GM12878 (cell line): ENCODE measurements around the gene NAA10. TPM values are rescaled to one million over a fixed set of nuclear protein-coding genes. Genes with fewer than 3 reads are reported as not detected.

Source experiments
- ATAC-seq: fragments of 200-7000 bp; cut with Tn5 transposase; 3 replicates; pipeline ENCODE4 v1.9.1; 2020; ENCODE audit warnings: mild to moderate bottlenecking, moderate library complexity
- BruUV-seq: library from RNA; stranded (reverse); fragments of 400-500 nt; replicated peaks from 2 replicates; lab custom pipeline; 2021; lab: Mats Ljungman, UMichigan
- CTCF ChIA-PET: fragments of 300-600 bp; sonication (Branson Sonifier 250); formaldehyde crosslinking; extraction: SDS; loops from one replicate; lab custom pipeline; 2021; ENCODE audit warnings: inconsistent platforms; lab: Yijun Ruan, JAX
- POLR2A ChIA-PET: fragments of 350-600 bp; formaldehyde crosslinking; extraction: SDS; loops from one replicate; lab custom pipeline; 2021; ENCODE audit warnings: inconsistent platforms; lab: Charles Lee
- RAD21 ChIA-PET: fragments of 300-600 bp; sonication (Branson Sonifier 250); formaldehyde crosslinking; loops from one replicate; lab custom pipeline; 2023; ENCODE audit warnings: antibody characterized with exemption; ENCODE audit not compliant: unreplicated experiment; lab: Charles Lee
- SMC1A ChIA-PET: fragments of 300-600 bp; sonication (Branson Sonifier 250); formaldehyde crosslinking; loops from one replicate; lab custom pipeline; 2023; ENCODE audit not compliant: unreplicated experiment, uncharacterized antibody; lab: Charles Lee
- DNase-seq: peaks from one replicate; pipeline ENCODE4 v3.0.0-alpha.2; 2011; ENCODE audit warnings: low read depth, low spot score
- FAIRE-seq: peaks from 3 replicates; lab custom pipeline; 2011; peaks lifted over from hg19 to GRCh38; lab: Jason Lieb, UNC
- H2AFZ ChIP-seq: 2 replicates; pipeline ENCODE4 v1.6.0; 2011; ENCODE audit warnings: low read depth, low read length, control low read depth; ENCODE audit not compliant: control insufficient read depth
- H3K27ac ChIP-seq: 2 replicates; pipeline ENCODE4 v1.5.1; 2011; ENCODE audit warnings: control low read depth; ENCODE audit not compliant: control insufficient read depth, insufficient read depth
- H3K27me3 ChIP-seq, 2 experiments: replicated peaks in 1 of 2; 2 replicates each; pipeline versions ENCODE4 v1.6.0 to v1.6.1; 2011; ENCODE audit warnings: low read length in 1 of 2; ENCODE audit not compliant: control insufficient read depth in 2 of 2, insufficient read depth in 2 of 2
- H3K36me3 ChIP-seq, 2 experiments: 2 replicates each; pipeline ENCODE4 v1.5.1; 2011; ENCODE audit warnings: low read length in 1 of 2; ENCODE audit not compliant: control insufficient read depth in 2 of 2, insufficient read depth in 2 of 2
- H3K4me1 ChIP-seq: 2 replicates; pipeline ENCODE4 v1.6.1; 2011; ENCODE audit warnings: mild to moderate bottlenecking, low read length, moderate library complexity, mixed read lengths; ENCODE audit not compliant: control insufficient read depth, insufficient read depth
- H3K4me2 ChIP-seq: 2 replicates; pipeline ENCODE4 v1.6.0; 2011; ENCODE audit warnings: control low read depth; ENCODE audit not compliant: control insufficient read depth, insufficient read depth
- H3K4me3 ChIP-seq: fragments of 200-600 bp; sonication (generic); 2 replicates; pipeline ENCODE4 v1.5.1; 2016
- H3K79me2 ChIP-seq: 2 replicates; pipeline ENCODE4 v1.6.0; 2011; ENCODE audit warnings: low read length; ENCODE audit not compliant: control insufficient read depth, insufficient read depth
- H3K9ac ChIP-seq: 2 replicates; pipeline ENCODE4 v1.8.0; 2011; ENCODE audit warnings: low read length, control low read depth, mixed read lengths; ENCODE audit not compliant: control insufficient read depth, insufficient read depth
- H3K9me3 ChIP-seq: replicated peaks from 3 replicates; pipeline ENCODE4 v1.5.1; 2011; ENCODE audit warnings: mild to moderate bottlenecking, low read length; ENCODE audit not compliant: control insufficient read depth, insufficient read depth
- H4K20me1 ChIP-seq: 2 replicates; pipeline ENCODE4 v1.6.0; 2011; ENCODE audit not compliant: control insufficient read depth, insufficient read depth
- ATF7 ChIP-seq: fragments of 450-650 bp; IDR thresholded peaks from 2 replicates; pipeline ENCODE4 v1.6.1; 2016; ENCODE audit warnings: low read depth, mild to moderate bottlenecking
- BHLHE40 ChIP-seq, 2 experiments: fragments of 450-650 bp in 1 of 2; IDR thresholded peaks; 2 replicates each; pipeline ENCODE4 v1.6.1; 2011 to 2017; ENCODE audit warnings: low read depth in 2 of 2, borderline replicate concordance in 1 of 2, improper control_type of control experiment in 1 of 2, low read length in 1 of 2, mild to moderate bottlenecking in 1 of 2
- CHD2 ChIP-seq: IDR thresholded peaks from 2 replicates; pipeline ENCODE4 v1.6.1; 2011; ENCODE audit warnings: low read depth, low read length, improper control_type of control experiment, borderline replicate concordance
- EP300 ChIP-seq, 2 experiments: fragments of 150-350 bp in 1 of 2; IDR thresholded peaks; 2 replicates each; pipeline ENCODE4 v1.6.1; 2011 to 2012; ENCODE audit warnings: low read depth in 2 of 2, low read length in 2 of 2, borderline replicate concordance in 1 of 2, improper control_type of control experiment in 1 of 2, inconsistent platforms in 1 of 2; ENCODE audit not compliant: control insufficient read depth in 1 of 2
- GATAD2B ChIP-seq: fragments of 450-650 bp; conservative IDR thresholded peaks from 2 replicates; pipeline ENCODE4 v1.6.1; 2017; ENCODE audit warnings: low read depth, mild to moderate bottlenecking, moderate library complexity
- HDGF ChIP-seq: fragments of 450-650 bp; IDR thresholded peaks from 2 replicates; pipeline ENCODE4 v1.6.1; 2016; ENCODE audit warnings: antibody characterized with exemption
- IKZF1 ChIP-seq: fragments of 450-650 bp; conservative IDR thresholded peaks from 2 replicates; pipeline ENCODE4 v1.6.1; 2017; ENCODE audit warnings: antibody characterized with exemption, mild to moderate bottlenecking
- IRF4 ChIP-seq: IDR thresholded peaks from 2 replicates; pipeline ENCODE4 v1.6.1; 2011; ENCODE audit warnings: low read depth, low read length
- LARP7 ChIP-seq: fragments of 450-650 bp; IDR thresholded peaks from 2 replicates; pipeline ENCODE4 v1.6.1; 2017; ENCODE audit warnings: mild to moderate bottlenecking
- MEF2B ChIP-seq: fragments of 450-650 bp; IDR thresholded peaks from 2 replicates; pipeline ENCODE4 v1.6.1; 2018; ENCODE audit warnings: mild to moderate bottlenecking, moderate library complexity; ENCODE audit not compliant: partially characterized antibody, poor library complexity, severe bottlenecking
- NBN ChIP-seq: fragments of 450-650 bp; IDR thresholded peaks from 2 replicates; pipeline ENCODE4 v1.6.1; 2016
- RELB ChIP-seq: fragments of 450-650 bp; IDR thresholded peaks from 2 replicates; pipeline ENCODE4 v1.6.1; 2017; ENCODE audit warnings: low read depth, mild to moderate bottlenecking, moderate library complexity
- RUNX3 ChIP-seq: IDR thresholded peaks from 2 replicates; pipeline ENCODE4 v1.6.1; 2012; ENCODE audit warnings: low read length, inconsistent platforms
- SIX5 ChIP-seq: IDR thresholded peaks from 2 replicates; pipeline ENCODE4 v1.6.1; 2011; ENCODE audit warnings: mild to moderate bottlenecking, low read depth, low read length, moderate library complexity; ENCODE audit not compliant: severe bottlenecking
- SPI1 ChIP-seq: IDR thresholded peaks from 2 replicates; pipeline ENCODE4 v1.6.1; 2011; ENCODE audit warnings: low read depth, mild to moderate bottlenecking, low read length, moderate library complexity, borderline replicate concordance; ENCODE audit not compliant: insufficient read depth
- TARDBP ChIP-seq: IDR thresholded peaks from 2 replicates; pipeline ENCODE4 v1.6.1; 2016; ENCODE audit warnings: borderline replicate concordance
- TCF3 ChIP-seq: IDR thresholded peaks from 2 replicates; pipeline ENCODE4 v1.6.1; 2012; ENCODE audit warnings: low read depth, mild to moderate bottlenecking, low read length, borderline replicate concordance; ENCODE audit not compliant: insufficient read depth
- ZNF217 ChIP-seq: fragments of 450-650 bp; IDR thresholded peaks from 2 replicates; pipeline ENCODE4 v1.6.1; 2017; ENCODE audit warnings: antibody characterized with exemption, mild to moderate bottlenecking
- WGBS: methylation state at CpG from one replicate; pipeline ENCODE4 v1.1.6; 2016; ENCODE audit warnings: low lambda C conversion rate; ENCODE audit not compliant: insufficient replicate concordance, insufficient coverage; ENCODE audit errors: missing lambda C conversion rate; 5-methylcytosine and 5-hydroxymethylcytosine counted together
- in situ Hi-C: fragments of 300-500 bp; cut with MboI; formaldehyde crosslinking; loops from 9 replicates; pipeline ENCODE4 v1.14.3; 2018; ENCODE audit warnings: mixed read lengths
- intact Hi-C: fragments of 100-400 bp; cut with micrococcal nuclease; formaldehyde crosslinking; loops from one replicate; pipeline ENCODE4 v1.14.2; 2022; ENCODE audit not compliant: unreplicated experiment
- polyA plus RNA-seq, 11 experiments: library from polyadenylated mRNA; depleted of rRNA in 4 of 11; unstranded in 6 of 11; stranded (reverse) in 5 of 11; fragments of >200 nt; fragmentation: Nextera tagmentation in 4 of 11; fragmentation: Illumina TruSeq in 1 of 11; extraction: Ambion mirVana in 4 of 11; extraction: Trizol in 1 of 11; gene quantifications; 1 replicate in 1 of 11; 2 replicates in 10 of 11; pipeline versions ENCODE4 v1.2.1 to v1.2.3, GENCODE V29; 2011 to 2016; ENCODE audit warnings: inconsistent platforms in 2 of 11, missing spikeins in 2 of 11, low read depth in 1 of 11
- total RNA-seq, 4 experiments: library from RNA; depleted of rRNA in 3 of 4; stranded (reverse); fragments of >200 nt in 3 of 4; fragmentation: Illumina TruSeq in 1 of 4; extraction: Trizol in 1 of 4; gene quantifications; 2 replicates each; pipeline versions ENCODE4 v1.2.1 to v1.2.3, GENCODE V29; 2013 to 2021
- TF ChIP-seq, protein P1 (sequence below): IDR thresholded peaks from 2 replicates; pipeline ENCODE4 v1.6.1; 2011; ENCODE audit warnings: borderline replicate concordance, low read depth, mild to moderate bottlenecking, moderate library complexity, low read length; ENCODE audit not compliant: insufficient read depth, poor library complexity, severe bottlenecking

The NAA10 gene
- total and polyA plus RNA-seq, 10 of the 15 experiments (the other 5 are each of a cell fraction or from before 2014, with no cell fraction given), result 7.9 to 212 (median 98.9) TPM

GRCh38 chrX:153900831-153901752 lies 33.7 kb downstream of the NAA10 start:
- Histone ChIP-seq H3K9me3 (no peaks in the 10 kb centered on the region; the same call in 2 of the 3 replicates), H3K4me3 (no peak overlapping the region), H3K9ac (no peak overlapping the region), H2AFZ (no peak overlapping the region), H3K27me3 (no peaks in the 10 kb centered on the region), H4K20me1 (no peaks in the 10 kb centered on the region), H3K79me2 (no peaks in the 10 kb centered on the region), H3K4me1 (peaks cover 9% of the 10 kb centered on the region), H3K4me2 (peak overlapping the region; percentile 4; the same call in 1 of the 2 replicates), H3K36me3 (no peaks in the 10 kb centered on the region), H3K27ac (no peak overlapping the region)
- intact Hi-C loops, result no loop called here
- ChIA-PET SMC1A (interaction anchor here (0.8 to 1.9 kb wide), 2 partner anchors 11 to 24 kb away, joined by 4 to 5 read pairs; no protein-coding TSS in a partner anchor), CTCF (interaction anchor here (0.9 to 1.0 kb wide), 3 partner anchors 12 to 46 kb away, joined by 3 to 6 read pairs (median 3); no protein-coding TSS in a partner anchor), RAD21 (interaction anchor here (1.1 kb wide), 1 partner anchor 24 kb away, joined by 4 read pairs; no protein-coding TSS in a partner anchor), POLR2A (interaction anchor here (1.0 to 1.6 kb wide), 4 partner anchors 8 to 26 kb away, joined by 3 to 7 read pairs (median 4); no protein-coding TSS in a partner anchor)
- no TSS peak for BruUV-seq
- 36% methylated on average over 23 of the region's 26 CpGs for WGBS
- FAIRE-seq (peak; percentile 84), DNase-seq (peak; percentile 55), ATAC-seq (peak; percentile 91)
- in situ Hi-C loops, result no loop called here
- TF ChIP-seq SIX5, result no peak
- TF ChIP-seq TARDBP, result peak; percentile 18; the same call in 1 of the 2 replicates
- peak; percentile 58; the same call in 1 of the 2 replicates for TF ChIP-seq IKZF1
- TF ChIP-seq MEF2B, result peak; percentile 45
- no peak for TF ChIP-seq CHD2
- TF ChIP-seq LARP7, result no peak
- no peak for TF ChIP-seq IRF4
- TF ChIP-seq RUNX3, result peak; percentile 5; the same call in 1 of the 2 replicates
- TF ChIP-seq NBN, result peak; percentile 46; the same call in 1 of the 2 replicates
- peak; percentile 24 to 47; a peak in 1 of 4 replicates for TF ChIP-seq EP300 (IDR thresholded peaks at IDR 0.05; ENCODE audit: borderline replicate concordance in 1 of 2, control insufficient read depth in 1 of 2, low read depth in 2 of 2, low read length in 2 of 2)
- no peak for TF ChIP-seq GATAD2B
- TF ChIP-seq TCF3, result peak; percentile 50; the same call in 1 of the 2 replicates
- TF ChIP-seq HDGF, result peak; percentile 96
- 0 out of 2 replicates have a peak, but pooled peaks have one; percentile 12 for TF ChIP-seq ATF7
- TF ChIP-seq BHLHE40 (IDR thresholded peaks at IDR 0.05; ENCODE audit: borderline replicate concordance in 1 of 2, low read depth in 2 of 2, low read length in 1 of 2), result peak; percentile 92 to 93
- TF ChIP-seq ZNF217, result no peak
- peak; percentile 85 for TF ChIP-seq RELB
- TF ChIP-seq, protein P1, sequence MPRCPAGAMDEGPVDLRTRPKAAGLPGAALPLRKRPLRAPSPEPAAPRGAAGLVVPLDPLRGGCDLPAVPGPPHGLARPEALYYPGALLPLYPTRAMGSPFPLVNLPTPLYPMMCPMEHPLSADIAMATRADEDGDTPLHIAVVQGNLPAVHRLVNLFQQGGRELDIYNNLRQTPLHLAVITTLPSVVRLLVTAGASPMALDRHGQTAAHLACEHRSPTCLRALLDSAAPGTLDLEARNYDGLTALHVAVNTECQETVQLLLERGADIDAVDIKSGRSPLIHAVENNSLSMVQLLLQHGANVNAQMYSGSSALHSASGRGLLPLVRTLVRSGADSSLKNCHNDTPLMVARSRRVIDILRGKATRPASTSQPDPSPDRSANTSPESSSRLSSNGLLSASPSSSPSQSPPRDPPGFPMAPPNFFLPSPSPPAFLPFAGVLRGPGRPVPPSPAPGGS, result peak; percentile 71
- TF ChIP-seq SPI1, result peak; percentile 76; the same call in 1 of the 2 replicates
